Keratinocyte (primary cell): ENCODE data around the gene OSCAR.

Source experiments
- CTCF ChIP-seq, 3 experiments: IDR thresholded peaks in 1 of 3; conservative IDR thresholded peaks in 1 of 3; optimal IDR thresholded peaks in 1 of 3; 2 replicates in 2 of 3; 3 replicates in 1 of 3; pipeline versions ENCODE3 to v1.5.1; 2011; ENCODE audit warnings: low read length in 3 of 3, mild to moderate bottlenecking in 3 of 3, moderate library complexity in 2 of 3, control low read depth in 1 of 3, inconsistent platforms in 1 of 3; ENCODE audit not compliant: insufficient read depth in 2 of 3; ENCODE audit errors: extremely low read depth in 1 of 3
- EZH2 ChIP-seq: IDR thresholded peaks from one replicate; pipeline ENCODE4 v1.6.1; 2012; ENCODE audit warnings: inconsistent platforms, mild to moderate bottlenecking, low read length, moderate library complexity

GRCh38 chr19:54108496-54108895 lies 7.9 kb upstream of the OSCAR start:
- TF ChIP-seq CTCF (optimal IDR thresholded peaks at IDR 0.05 in 1 of 3, IDR thresholded peaks at IDR 0.05 in 1 of 3, conservative IDR thresholded peaks at IDR 0.05 in 1 of 3; ENCODE audit: extremely low read depth in 1 of 3, insufficient read depth in 2 of 3, low read length in 3 of 3) (no peak), EZH2 (no peak)
